Endothelial cell of umbilical vein (primary cell): ENCODE measurements around the gene DAB2IP. TPM values are rescaled to one million over a fixed set of nuclear protein-coding genes. Genes with fewer than 3 reads are reported as not detected.

ENCODE experiments used
- BruUV-seq: library from RNA; stranded (reverse); fragments of 400-500 nt; replicated peaks from 2 replicates; lab custom pipeline; 2021; lab: Mats Ljungman, UMichigan
- CTCF ChIA-PET: fragments of 300-600, 350-600 bp; sonication (Branson Sonifier 250); formaldehyde crosslinking; loops from one replicate; lab custom pipeline; 2021; ENCODE audit warnings: antibody characterized with exemption, inconsistent platforms; lab: Charles Lee
- POLR2A ChIA-PET: fragments of 300-600, 350-600 bp; sonication (Branson Sonifier 250); formaldehyde crosslinking; loops from one replicate; lab custom pipeline; 2021; ENCODE audit warnings: antibody characterized with exemption, inconsistent platforms; lab: Charles Lee
- DNase-seq: peaks from one replicate; pipeline ENCODE4 v3.0.0-alpha.2; 2011; ENCODE audit warnings: low read depth, low spot score
- FAIRE-seq: peaks from 2 replicates; lab custom pipeline; 2011; peaks lifted over from hg19 to GRCh38; lab: Jason Lieb, UNC
- H2AFZ ChIP-seq: 2 replicates; pipeline ENCODE4 v1.6.0; 2012; ENCODE audit warnings: low read depth, low read length, control low read depth, inconsistent platforms
- H3K27ac ChIP-seq: 2 replicates; pipeline ENCODE4 v1.5.1; 2011; ENCODE audit warnings: low read depth, mild to moderate bottlenecking, control low read depth, low read length, moderate library complexity; ENCODE audit not compliant: insufficient read depth
- H3K27me3 ChIP-seq, 2 experiments: 2 replicates each; pipeline versions ENCODE4 v1.6.0 to v1.6.1; 2011; ENCODE audit warnings: low read length in 2 of 2, mixed read lengths in 1 of 2; ENCODE audit not compliant: control insufficient read depth in 2 of 2, insufficient read depth in 2 of 2
- H3K36me3 ChIP-seq, 2 experiments: 2 replicates in 1 of 2; 3 replicates in 1 of 2; pipeline ENCODE4 v1.5.1; 2011; ENCODE audit warnings: low read length in 2 of 2, mild to moderate bottlenecking in 1 of 2, moderate library complexity in 1 of 2; ENCODE audit not compliant: control insufficient read depth in 2 of 2, insufficient read depth in 2 of 2; ENCODE audit errors: extremely low read depth in 1 of 2
- H3K4me1 ChIP-seq: 3 replicates; pipeline ENCODE4 v1.5.1; 2011; ENCODE audit warnings: mild to moderate bottlenecking, low read length; ENCODE audit not compliant: control insufficient read depth, insufficient read depth; ENCODE audit errors: extremely low read depth
- H3K4me2 ChIP-seq: 2 replicates; pipeline ENCODE4 v1.6.1; 2011; ENCODE audit warnings: low read length, control low read depth, mixed read lengths; ENCODE audit not compliant: insufficient read depth
- H3K4me3 ChIP-seq, 3 experiments: fragments of 200-600 bp in 1 of 3; sonication (generic), shearing (Covaris generic) in 1 of 3; replicated peaks in 1 of 3; 2 replicates each; pipeline ENCODE4 v1.5.1; 2011 to 2016; ENCODE audit warnings: control low read depth in 3 of 3, low read length in 3 of 3, mild to moderate bottlenecking in 2 of 3, inconsistent platforms in 1 of 3, low read depth in 1 of 3, moderate library complexity in 1 of 3; ENCODE audit not compliant: insufficient read depth in 1 of 3
- H3K79me2 ChIP-seq: 2 replicates; pipeline ENCODE4 v1.6.0; 2012; ENCODE audit warnings: low read length, inconsistent platforms; ENCODE audit not compliant: control insufficient read depth, insufficient read depth
- H3K9ac ChIP-seq: replicated peaks from 2 replicates; pipeline ENCODE3; 2011; ENCODE audit warnings: low read length, control low read depth; ENCODE audit not compliant: insufficient read depth; ENCODE audit errors: extremely low read depth
- H3K9me1 ChIP-seq: replicated peaks from 3 replicates; pipeline ENCODE4 v1.6.0; 2011; ENCODE audit warnings: mild to moderate bottlenecking, low read length; ENCODE audit not compliant: control insufficient read depth, insufficient read depth; ENCODE audit errors: extremely low read depth
- H3K9me3 ChIP-seq: replicated peaks from 2 replicates; pipeline ENCODE4 v1.5.1; 2012; ENCODE audit warnings: low read length, inconsistent platforms; ENCODE audit not compliant: control insufficient read depth, insufficient read depth
- H4K20me1 ChIP-seq: replicated peaks from 2 replicates; pipeline ENCODE3; 2011; ENCODE audit warnings: mild to moderate bottlenecking, low read length; ENCODE audit not compliant: control insufficient read depth, insufficient read depth; ENCODE audit errors: extremely low read depth
- GATA2 ChIP-seq: IDR thresholded peaks from 2 replicates; pipeline ENCODE4 v1.7.0; 2011; ENCODE audit warnings: low read depth, mild to moderate bottlenecking, moderate library complexity, mixed read lengths, low read length; ENCODE audit not compliant: insufficient read length, insufficient read depth
- JUN ChIP-seq: IDR thresholded peaks from 2 replicates; pipeline ENCODE4 v1.6.1; 2011; ENCODE audit warnings: borderline replicate concordance, low read depth; ENCODE audit not compliant: insufficient read length, insufficient read depth
- MYC ChIP-seq: IDR thresholded peaks from one replicate; pipeline ENCODE4 v1.6.1; 2011; ENCODE audit warnings: mild to moderate bottlenecking, low read depth, low read length
- POLR2A ChIP-seq: IDR thresholded peaks from 2 replicates; pipeline ENCODE4 v1.6.1; 2012; ENCODE audit warnings: low read depth, mild to moderate bottlenecking, control low read depth, low read length
- POLR2AphosphoS5 ChIP-seq: IDR thresholded peaks from 2 replicates; pipeline ENCODE4 v1.6.1; 2012; ENCODE audit warnings: low read depth, mild to moderate bottlenecking, control low read depth, low read length, moderate library complexity; ENCODE audit not compliant: insufficient read depth
- dilution Hi-C: fragments of 300-500 bp; cut with MboI; formaldehyde crosslinking; loops from one replicate; pipeline ENCODE4 v1.15.0; 2019; ENCODE audit warnings: low sequenced_read_pairs; ENCODE audit not compliant: extremely low pct_ligation_motif_present
- intact Hi-C: fragments of 100-400 bp; cut with micrococcal nuclease; formaldehyde crosslinking; loops from one replicate; pipeline ENCODE4 v1.10.0; 2022
- polyA plus RNA-seq, 4 experiments: library from polyadenylated mRNA; depleted of rRNA in 3 of 4; stranded (reverse) in 3 of 4; unstranded in 1 of 4; fragments of >200 nt; gene quantifications; 2 replicates each; pipeline versions ENCODE4 v1.2.1 to v1.2.3, GENCODE V29; 2011 to 2012; ENCODE audit warnings: missing spikeins in 1 of 4
- total RNA-seq: library from RNA; stranded (reverse); gene quantifications from 2 replicates; pipeline ENCODE4 v1.2.3, GENCODE V29; 2021
- TF ChIP-seq, protein P1 (sequence below), 2 donors: IDR thresholded peaks; 1 replicate in 1 of 2; 2 replicates in 1 of 2; pipeline ENCODE4 v1.5.1; 2011; ENCODE audit warnings: low read length in 2 of 2, mild to moderate bottlenecking in 2 of 2, moderate library complexity in 2 of 2, control low read depth in 1 of 2, inconsistent platforms in 1 of 2, low read depth in 1 of 2; ENCODE audit not compliant: insufficient read depth in 1 of 2; ENCODE audit errors: extremely low read depth in 1 of 2
- TF ChIP-seq, protein P2 (sequence below): IDR thresholded peaks from 2 replicates; pipeline ENCODE4 v1.6.1; 2011; ENCODE audit not compliant: insufficient read depth, insufficient read length

Gene DAB2IP
- total and polyA plus RNA-seq, 2 donors (not counting 3 experiments of a cell fraction or from before 2014, with no cell fraction given), result 29.2 to 53.6 TPM

DNA sequence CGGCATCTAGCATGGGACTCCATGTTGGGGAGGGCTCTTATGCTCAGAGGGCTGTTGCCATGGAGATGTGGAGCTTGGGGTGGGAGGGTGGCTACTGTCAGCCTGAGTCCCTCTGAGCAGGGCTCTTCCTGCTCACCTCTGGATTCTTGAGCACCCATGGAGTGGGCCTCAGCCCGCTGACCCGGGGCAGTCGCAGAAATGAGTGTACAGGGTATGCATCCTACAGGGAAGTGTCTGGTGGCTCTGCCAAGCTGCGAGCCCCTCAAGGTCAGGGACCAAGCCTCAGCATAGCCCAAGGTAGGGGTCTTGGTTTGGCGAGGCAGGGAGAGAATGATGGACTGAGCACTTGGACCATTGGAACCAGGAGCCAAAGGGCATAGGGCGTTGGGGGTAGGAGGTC lies 104.1 kb downstream of the DAB2IP start:
- Histone ChIP-seq H3K9ac (no peak overlapping the region), H3K79me2 (peaks cover 5% of the 10 kb centered on the region), H4K20me1 (no peaks in the 10 kb centered on the region), H3K4me2 (no peak overlapping the region), H3K9me1 (no peaks in the 10 kb centered on the region), H3K4me1 (peaks cover 13% of the 10 kb centered on the region), H3K9me3 (no peaks in the 10 kb centered on the region), H2AFZ (no peak overlapping the region), H3K36me3 (peaks cover 2 to 14% of the 10 kb centered on the region in 2 experiments), H3K4me3 (no peak overlapping the region), H3K27me3 (no peaks in the 10 kb centered on the region), H3K27ac (no peak overlapping the region)
- dilution Hi-C loops (no loop called here), intact Hi-C loops (loop anchor here (2.0 kb wide), 1 partner anchor 41 kb away; no protein-coding TSS in a partner anchor)
- CTCF ChIA-PET, result no interaction called here
- TF ChIP-seq, protein P1, sequence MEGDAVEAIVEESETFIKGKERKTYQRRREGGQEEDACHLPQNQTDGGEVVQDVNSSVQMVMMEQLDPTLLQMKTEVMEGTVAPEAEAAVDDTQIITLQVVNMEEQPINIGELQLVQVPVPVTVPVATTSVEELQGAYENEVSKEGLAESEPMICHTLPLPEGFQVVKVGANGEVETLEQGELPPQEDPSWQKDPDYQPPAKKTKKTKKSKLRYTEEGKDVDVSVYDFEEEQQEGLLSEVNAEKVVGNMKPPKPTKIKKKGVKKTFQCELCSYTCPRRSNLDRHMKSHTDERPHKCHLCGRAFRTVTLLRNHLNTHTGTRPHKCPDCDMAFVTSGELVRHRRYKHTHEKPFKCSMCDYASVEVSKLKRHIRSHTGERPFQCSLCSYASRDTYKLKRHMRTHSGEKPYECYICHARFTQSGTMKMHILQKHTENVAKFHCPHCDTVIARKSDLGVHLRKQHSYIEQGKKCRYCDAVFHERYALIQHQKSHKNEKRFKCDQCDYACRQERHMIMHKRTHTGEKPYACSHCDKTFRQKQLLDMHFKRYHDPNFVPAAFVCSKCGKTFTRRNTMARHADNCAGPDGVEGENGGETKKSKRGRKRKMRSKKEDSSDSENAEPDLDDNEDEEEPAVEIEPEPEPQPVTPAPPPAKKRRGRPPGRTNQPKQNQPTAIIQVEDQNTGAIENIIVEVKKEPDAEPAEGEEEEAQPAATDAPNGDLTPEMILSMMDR (IDR thresholded peaks at IDR 0.05; ENCODE audit: extremely low read depth in 1 of 2, insufficient read depth in 1 of 2, low read depth in 1 of 2, low read length in 2 of 2), result no peak
- TF ChIP-seq, protein P2, sequence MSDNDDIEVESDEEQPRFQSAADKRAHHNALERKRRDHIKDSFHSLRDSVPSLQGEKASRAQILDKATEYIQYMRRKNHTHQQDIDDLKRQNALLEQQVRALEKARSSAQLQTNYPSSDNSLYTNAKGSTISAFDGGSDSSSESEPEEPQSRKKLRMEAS, result no peak
- TF ChIP-seq GATA2 (no peak), POLR2A (no peak), MYC (no peak), JUN (no peak), POLR2AphosphoS5 (no peak)
- BruUV-seq, result no TSS peak
- DNase-seq (no peak), FAIRE-seq (no peak)
- POLR2A ChIA-PET, result no interaction called here
